SKM-1 (cell line): ENCODE data around the gene KAT8.
"Not testable (repeated sequence)": the region's sequence is repeated elsewhere in the genome, so short reads cannot be mapped to it uniquely, and the experiment has no call there.

Experiments
- DNase-seq: peaks from one replicate; lab custom pipeline; 2025; ENCODE audit not compliant: unreplicated experiment; lab: John Stamatoyannopoulos, UW

The KAT8 gene

GRCh38 chr16:31130336-31130891, 12.9 kb downstream of the KAT8 start:
- peak; percentile 49 for DNase-seq

- DNase-seq, result no peak
Measured at GRCh38 chr16:31130899-31131298, 13.4 kb downstream of the KAT8 start.

DNA sequence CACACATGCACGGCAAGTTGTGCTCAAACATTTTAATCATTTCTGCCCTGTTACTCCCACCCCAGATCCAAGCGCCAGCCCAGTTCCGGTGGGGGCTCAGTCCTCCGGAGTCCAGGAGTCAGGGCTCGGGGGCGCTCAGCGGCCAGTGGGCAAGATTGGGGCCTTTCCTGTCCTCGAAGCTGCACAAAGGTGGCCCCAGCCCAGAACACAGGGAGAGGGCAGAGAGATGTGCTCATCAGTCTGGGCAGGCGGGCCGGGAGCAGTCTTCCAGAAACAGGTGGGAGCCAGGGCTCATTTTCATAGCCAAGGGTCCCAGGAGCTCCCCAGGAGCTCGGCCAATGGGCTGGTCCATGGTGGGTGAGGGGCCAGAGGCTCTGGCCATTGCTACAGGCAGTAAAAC, 14.0 kb downstream of the KAT8 start:
- DNase-seq, result no peak

- DNase-seq, result no peak
Measured at GRCh38 chr16:31131841-31132271, 14.4 kb downstream of the KAT8 start.

DNA sequence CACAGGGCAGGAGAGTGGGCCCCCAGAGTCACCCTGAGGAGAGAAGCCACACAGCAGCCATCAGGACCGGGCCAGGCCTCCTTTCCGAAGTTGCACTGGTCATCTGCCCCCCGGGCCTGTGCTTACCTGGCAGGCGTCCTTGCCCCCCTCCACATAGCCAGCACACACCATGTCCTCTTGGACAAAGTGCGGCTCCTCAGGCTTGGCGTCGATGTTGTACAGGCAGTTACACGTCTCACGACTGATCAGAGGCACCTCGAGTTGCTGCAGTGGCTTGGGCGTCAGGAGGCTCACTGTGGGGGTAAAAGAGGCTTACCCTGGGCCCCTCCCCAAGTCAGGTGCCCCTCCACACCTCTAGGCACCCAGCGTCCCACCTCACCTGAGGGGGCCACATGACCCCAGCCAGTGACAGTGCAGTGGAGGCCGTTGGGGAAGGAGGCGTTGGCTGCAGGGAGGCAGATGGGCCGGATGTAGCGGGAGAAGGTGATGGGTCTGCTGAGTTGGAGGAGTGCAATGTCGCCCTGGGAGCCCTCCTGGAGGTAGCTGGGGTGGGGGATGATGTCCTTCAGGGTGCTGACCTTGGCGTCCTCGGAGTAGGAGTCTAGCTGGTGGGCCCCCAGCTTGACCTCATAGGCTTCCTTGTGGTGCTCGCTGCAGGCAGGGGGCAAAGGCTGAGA, 15.0 kb downstream of the KAT8 start:
- no peak for DNase-seq

DNA sequence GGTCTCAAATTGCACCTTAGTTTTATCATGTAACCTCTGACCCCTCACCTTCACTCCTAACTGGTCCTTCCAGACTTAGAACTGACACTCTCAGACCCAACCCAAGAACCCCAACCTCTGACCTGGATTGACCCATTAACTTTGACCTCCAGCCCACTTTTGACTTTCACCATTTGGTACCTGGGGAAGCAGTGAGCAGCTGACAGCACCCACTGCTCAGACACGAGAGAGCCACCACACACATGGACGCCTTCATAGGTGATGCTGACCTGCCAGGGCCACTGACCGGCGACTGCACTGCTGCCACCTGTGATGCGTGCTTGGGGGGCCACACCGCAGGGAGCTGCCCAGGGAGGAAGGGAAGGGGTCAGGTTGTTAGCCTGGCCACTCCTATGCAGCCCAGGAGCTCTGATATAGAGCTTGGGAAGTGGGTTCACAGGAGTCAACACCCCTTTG, 15.6 kb downstream of the KAT8 start:
- DNase-seq, result no peak

GRCh38 chr16:31134091-31134571, 16.7 kb downstream of the KAT8 start:
- no peak for DNase-seq

GRCh38 chr16:31134625-31135534, 17.4 kb downstream of the KAT8 start:
- peak; percentile 66 for DNase-seq

DNA sequence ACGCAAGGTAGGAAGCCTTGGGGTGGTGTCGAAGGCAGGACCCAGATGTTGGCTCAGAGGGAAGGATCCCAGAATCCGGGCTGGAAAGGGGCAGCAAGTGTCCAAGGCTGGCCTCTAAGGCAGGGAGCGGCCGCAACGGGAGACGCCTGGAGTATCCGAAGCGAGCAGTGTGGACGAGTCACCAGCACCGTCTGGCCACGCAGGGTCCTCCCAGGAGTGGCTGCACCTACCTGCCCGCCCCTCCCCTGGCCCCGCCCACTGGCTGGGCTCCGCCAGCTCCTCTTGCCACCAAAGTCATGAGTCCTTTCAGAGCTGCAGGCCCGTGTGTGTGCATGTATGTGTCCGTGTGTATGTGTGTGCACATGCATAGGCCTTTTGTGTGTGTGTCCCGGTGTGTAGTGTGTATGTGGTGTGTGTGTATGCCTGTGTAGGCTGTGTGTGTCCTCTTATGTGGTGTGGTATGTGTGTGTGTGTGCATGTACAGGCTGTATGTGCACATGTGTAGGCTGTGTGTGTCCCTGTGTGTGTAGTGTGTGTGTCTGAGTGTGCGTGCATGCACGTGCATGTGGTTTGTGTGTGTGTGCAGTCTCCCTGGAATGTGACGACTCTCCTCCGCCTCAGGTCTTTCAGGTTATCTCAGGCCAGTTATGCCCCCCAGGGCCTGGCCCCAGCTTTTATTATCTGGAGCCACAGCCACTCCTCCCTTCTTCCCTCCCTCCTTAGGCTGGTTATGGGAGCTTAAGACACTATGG, 18.2 kb downstream of the KAT8 start, which contains the start of gene PRSS8:
Gene PRSS8, minus strand, starts transcription at position 193 of the 752 bp plus-strand sequence. CDS start 229 bp downstream, outside the sequence.
- no peak for DNase-seq

DNA sequence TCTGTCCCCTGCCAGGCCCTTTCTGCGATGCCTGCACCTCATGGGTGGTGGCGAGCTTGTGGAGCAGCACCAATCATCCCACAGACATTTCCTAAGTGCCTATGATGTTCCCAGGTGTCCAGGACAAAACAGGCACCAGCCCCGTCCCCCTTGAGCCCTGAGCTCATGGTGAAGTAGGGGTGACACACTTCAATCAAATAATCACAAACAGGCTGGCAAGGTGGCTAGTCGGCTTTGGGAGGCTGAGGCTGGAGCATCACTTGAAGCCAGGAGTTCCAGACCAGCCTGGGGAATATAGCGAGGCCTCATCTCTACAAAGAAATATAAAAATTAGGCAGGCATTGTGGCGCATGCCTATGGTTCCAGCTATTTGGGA, 18.8 kb downstream of the KAT8 start:
- DNase-seq, result no peak

DNA sequence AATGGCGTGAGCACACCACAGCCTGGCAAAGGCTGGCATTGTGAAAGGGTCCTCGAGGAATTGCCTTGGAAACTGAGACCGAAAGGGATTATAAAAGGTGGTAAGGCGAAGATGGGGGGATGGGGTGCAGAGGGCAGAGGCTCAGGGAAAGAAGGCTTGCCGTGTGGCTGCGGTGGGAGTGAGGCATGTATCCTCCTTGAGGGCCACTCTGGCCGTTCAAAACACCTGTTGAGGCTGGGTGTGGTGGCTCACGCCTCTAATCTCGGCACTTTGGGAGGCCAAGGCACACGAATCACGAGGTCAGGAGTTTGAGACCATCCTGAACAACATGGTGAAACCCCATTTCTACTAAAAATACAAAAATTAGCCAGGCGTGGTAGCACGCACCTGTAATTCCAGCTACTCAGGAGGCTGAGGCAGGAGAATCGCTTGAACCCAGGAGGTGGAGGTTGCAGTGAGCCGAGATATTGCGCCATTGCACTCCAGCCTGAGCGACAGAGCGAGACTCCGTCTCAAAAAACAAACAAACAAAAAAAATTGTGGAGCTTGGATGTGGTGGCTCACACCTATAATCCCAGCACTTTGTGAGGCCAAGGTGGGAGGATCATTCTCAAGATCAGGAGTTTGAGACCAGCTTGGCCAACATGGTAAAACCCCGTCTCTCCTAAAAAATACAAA, 19.5 kb downstream of the KAT8 start:
- DNase-seq, result not testable (repeated sequence)

GRCh38 chr16:31138621-31139578, 21.4 kb downstream of the KAT8 start:
- no peak for DNase-seq

GRCh38 chr16:31141071-31141469, 23.6 kb downstream of the KAT8 start:
- DNase-seq, result not testable (repeated sequence)

DNA sequence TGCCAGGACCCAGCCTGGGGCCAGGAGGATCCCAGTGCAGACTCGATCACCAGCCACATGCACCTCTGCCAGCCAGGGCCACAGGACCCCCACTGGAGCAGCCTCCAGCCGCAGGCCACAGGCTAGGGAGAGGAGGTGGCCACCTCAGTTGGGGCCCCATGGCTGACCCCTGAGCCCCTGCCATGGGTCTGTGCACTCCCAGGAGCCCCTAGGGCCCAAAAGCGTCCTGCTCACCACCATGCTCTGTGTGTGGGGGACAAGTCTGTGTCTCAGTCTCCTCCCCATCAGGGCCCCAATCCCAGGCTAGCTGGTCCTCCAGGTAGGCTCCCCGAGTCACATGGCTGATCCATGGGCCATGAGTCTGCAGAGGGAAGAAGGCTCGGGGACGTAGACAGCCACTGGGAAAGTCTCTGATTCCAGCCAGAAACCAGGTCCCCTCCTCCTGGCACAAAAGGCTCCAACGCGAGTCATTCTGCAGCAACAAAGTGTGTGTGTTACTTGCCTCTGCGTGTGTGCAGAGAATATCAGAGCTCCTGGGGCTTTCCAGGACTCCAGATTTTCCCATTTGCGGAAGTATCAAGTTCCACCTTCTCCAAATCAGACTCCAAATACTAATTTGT, 24.1 kb downstream of the KAT8 start:
- DNase-seq, result no peak

- peak; percentile 100 for DNase-seq
Measured at GRCh38 chr16:31142109-31143010, 24.9 kb downstream of the KAT8 start.

DNA sequence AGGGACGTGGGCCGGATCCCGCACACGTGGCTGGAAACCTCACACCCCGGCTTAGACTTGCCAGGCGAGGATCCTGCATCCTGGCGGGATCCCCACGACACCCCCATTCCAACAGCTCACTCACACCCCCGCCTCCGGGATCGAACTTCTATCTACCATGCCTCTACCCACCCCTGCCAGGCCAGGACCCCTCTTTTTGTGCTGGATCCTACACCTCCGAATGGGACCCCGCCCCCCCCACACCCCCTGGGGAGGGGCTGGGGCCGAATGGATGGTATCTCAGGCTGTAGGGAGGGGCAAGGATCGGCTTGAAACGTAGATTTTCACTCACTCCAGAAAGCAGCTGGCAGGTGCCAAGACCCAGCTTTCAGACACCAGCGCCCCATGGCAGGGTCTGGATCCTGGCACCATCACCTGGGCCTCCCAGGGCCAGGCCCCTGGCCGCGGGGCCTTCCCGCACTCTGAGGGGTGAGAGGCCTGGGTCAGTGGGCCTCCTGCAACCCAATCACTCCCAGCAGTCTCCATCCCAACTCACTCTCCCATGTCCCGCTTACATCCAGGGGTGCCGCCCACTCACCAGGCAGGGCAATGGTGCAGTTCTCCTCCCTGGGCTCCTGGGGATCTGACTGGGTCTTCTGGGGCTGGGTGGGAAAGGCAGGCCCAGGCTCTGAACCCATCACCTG, 25.7 kb downstream of the KAT8 start:
- DNase-seq, result no peak

- DNase-seq, result no peak
Measured at GRCh38 chr16:31143694-31144148, 26.3 kb downstream of the KAT8 start.
